Endothelial cell (in vitro differentiated cells): ENCODE results near the gene BCL2L13. TPM values are rescaled to one million over a fixed set of nuclear protein-coding genes. Genes with fewer than 3 reads are reported as not detected.

Experiments used
- DNase-seq: peaks from one replicate; pipeline ENCODE4 v3.0.0; 2021; ENCODE audit warnings: low spot score
- H3K27ac Mint-ChIP-seq: one replicate; pipeline ENCODE4 v1.8.0; 2021; ENCODE audit warnings: mixed read lengths, inconsistent platforms; ENCODE audit not compliant: unreplicated experiment
- H3K27me3 Mint-ChIP-seq: one replicate; pipeline ENCODE4 v1.8.0; 2021; ENCODE audit warnings: mild to moderate bottlenecking, moderate library complexity, mixed read lengths, inconsistent platforms; ENCODE audit not compliant: unreplicated experiment
- H3K36me3 Mint-ChIP-seq: one replicate; pipeline ENCODE4 v1.8.0; 2021; ENCODE audit warnings: mild to moderate bottlenecking, low read depth, mixed read lengths, inconsistent platforms; ENCODE audit not compliant: unreplicated experiment
- H3K4me1 Mint-ChIP-seq: one replicate; pipeline ENCODE4 v1.8.0; 2021; ENCODE audit warnings: mild to moderate bottlenecking, mixed read lengths, inconsistent platforms; ENCODE audit not compliant: unreplicated experiment
- H3K4me3 Mint-ChIP-seq: one replicate; pipeline ENCODE4 v1.8.0; 2021; ENCODE audit warnings: mild to moderate bottlenecking, mixed read lengths, inconsistent platforms; ENCODE audit not compliant: unreplicated experiment
- H3K9me3 Mint-ChIP-seq: one replicate; pipeline ENCODE4 v1.8.0; 2021; ENCODE audit warnings: mixed read lengths, inconsistent platforms; ENCODE audit not compliant: unreplicated experiment
- total RNA-seq: library from RNA; stranded (reverse); fragmentation: NEBNext Ultra II Directional; extraction: Animal tissue kit (Norgen Biotek cat#: 25700); gene quantifications from one replicate; pipeline ENCODE4 v1.2.1, GENCODE V29; 2021; ENCODE audit not compliant: unreplicated experiment
- TF ChIP-seq, protein P1 (sequence below): fragments of 200-600 bp; sonication (generic); IDR thresholded peaks from one replicate; pipeline ENCODE4 v1.5.0; 2021; ENCODE audit warnings: antibody characterized with exemption; ENCODE audit not compliant: unreplicated experiment

BCL2L13 gene
- total RNA-seq, 1 donor from 2014 or later, result 26.2 TPM

DNA sequence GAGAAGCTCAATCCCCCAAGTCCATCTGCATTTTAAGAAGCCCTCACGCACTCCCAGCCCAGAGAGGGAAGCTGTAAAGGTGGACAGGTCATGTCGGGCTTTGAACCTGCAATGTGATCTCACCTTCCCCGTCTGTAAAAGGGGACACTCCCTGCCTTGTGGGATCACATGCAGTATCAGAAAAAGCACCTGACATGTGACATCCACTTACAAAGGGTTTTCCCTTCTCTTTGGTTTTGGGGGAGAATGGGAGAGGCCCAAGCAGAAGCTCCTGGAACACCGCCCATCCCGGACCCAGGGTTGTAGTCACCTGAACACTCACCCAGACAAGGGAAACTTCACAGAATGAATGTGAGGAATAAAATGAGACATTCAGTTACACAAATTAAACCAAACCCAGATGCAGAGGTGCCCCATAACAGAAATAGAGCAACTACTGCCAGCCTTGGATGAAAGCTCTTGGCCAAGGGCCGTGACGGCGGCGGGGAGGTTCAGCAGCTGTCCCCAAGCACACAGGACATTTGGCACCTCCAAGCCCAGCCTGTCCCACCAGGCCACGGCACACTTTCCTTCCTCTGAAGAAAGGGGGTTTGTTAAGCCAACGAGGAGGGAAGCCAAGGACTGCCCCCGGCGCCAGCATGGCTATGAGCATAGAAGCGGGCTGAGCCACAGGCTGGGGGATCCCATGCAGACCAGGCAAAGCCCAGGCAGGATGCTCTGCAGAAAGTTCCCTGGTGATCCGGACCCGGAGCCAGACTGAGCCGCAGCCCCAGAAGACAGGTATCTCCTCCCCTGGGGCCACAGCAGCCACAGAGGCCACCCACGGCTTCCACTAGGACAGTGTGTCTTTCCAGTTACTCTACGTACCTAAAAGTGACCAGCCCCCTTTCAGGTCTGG is 131.9 kb downstream of the BCL2L13 start:
- no peak for DNase-seq
- Mint-ChIP-seq H3K27ac (no peak overlapping the region), H3K4me1 (peaks cover 14% of the 10 kb centered on the region), H3K27me3 (peaks cover 14% of the 10 kb centered on the region), H3K36me3 (peaks cover 6% of the 10 kb centered on the region), H3K4me3 (peak overlapping the region; percentile 42), H3K9me3 (no peaks in the 10 kb centered on the region)
- TF ChIP-seq, protein P1, sequence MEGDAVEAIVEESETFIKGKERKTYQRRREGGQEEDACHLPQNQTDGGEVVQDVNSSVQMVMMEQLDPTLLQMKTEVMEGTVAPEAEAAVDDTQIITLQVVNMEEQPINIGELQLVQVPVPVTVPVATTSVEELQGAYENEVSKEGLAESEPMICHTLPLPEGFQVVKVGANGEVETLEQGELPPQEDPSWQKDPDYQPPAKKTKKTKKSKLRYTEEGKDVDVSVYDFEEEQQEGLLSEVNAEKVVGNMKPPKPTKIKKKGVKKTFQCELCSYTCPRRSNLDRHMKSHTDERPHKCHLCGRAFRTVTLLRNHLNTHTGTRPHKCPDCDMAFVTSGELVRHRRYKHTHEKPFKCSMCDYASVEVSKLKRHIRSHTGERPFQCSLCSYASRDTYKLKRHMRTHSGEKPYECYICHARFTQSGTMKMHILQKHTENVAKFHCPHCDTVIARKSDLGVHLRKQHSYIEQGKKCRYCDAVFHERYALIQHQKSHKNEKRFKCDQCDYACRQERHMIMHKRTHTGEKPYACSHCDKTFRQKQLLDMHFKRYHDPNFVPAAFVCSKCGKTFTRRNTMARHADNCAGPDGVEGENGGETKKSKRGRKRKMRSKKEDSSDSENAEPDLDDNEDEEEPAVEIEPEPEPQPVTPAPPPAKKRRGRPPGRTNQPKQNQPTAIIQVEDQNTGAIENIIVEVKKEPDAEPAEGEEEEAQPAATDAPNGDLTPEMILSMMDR, result no peak

DNA sequence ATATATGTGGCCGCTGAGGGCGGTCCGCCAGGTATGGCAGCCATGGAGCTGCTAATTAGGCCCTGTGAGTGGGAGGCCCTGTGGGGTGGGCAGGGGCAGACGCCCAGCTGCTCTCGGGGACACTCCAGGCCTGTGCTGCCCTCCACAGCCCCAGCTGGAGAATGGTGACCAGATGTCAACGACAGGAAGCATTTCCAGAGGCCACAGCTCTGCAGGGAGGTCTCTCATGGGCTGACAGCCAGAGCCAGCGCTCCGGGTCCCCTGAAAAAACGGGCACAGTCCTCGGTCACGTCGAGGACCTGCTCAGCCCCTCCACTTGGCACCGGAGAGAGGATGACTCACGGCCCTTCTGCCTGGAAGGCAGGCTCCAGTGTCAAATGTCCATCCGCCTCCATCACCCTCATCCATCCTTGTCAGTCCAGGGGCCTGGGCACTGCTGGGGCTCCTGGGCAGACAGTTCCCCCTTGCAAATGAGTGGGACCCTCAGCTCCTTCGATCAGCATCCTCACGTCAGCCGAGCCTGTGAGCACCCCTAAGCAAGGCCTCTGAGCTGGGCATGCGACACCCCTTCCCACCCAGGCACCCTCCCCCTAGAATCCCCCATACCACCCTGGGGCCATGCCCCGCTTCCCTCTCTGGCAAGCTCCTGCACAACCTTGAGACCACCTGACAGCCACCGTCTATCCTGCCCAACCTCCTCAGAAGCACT is 133.8 kb downstream of the BCL2L13 start:
- Mint-ChIP-seq H3K36me3 (peaks cover 4% of the 10 kb centered on the region), H3K27ac (no peak overlapping the region), H3K27me3 (peaks cover 14% of the 10 kb centered on the region), H3K4me3 (peak overlapping the region; percentile 29), H3K9me3 (no peaks in the 10 kb centered on the region), H3K4me1 (peaks cover 25% of the 10 kb centered on the region)
- TF ChIP-seq, protein P1, result no peak
- DNase-seq, result no peak

DNA sequence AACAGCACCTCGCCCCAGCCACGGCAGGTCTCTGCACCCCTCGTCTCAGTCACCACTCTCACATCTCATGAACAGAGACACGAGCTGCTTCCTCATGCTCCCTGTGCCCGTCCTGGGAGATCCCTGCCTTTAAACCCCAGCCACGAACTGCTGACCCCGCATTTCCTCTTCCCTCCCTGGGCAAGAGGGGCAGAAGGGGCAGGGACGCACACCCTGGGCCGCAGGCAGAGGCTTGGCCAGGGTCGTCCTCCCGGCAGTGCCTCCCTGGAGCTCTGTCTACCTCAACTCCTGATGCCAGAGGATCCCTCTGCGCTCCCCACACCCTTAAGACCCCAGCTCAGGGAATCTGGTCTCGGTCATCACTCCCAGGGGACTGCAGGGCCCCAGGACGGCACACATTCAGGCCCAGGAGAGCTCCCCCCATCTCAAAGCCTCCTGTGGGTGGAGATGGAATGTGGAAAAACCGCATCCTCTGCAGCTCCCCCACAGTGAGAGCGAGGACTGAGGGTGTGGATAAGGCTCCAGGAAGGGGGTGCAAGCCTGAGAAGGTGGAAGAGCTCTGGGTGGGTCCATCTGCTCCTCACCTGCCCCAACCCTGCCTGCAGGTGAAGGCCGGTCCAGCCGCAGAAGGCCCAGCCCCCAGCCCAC is 134.5 kb downstream of the BCL2L13 start:
- Mint-ChIP-seq H3K4me3 (peak overlapping the region; percentile 87), H3K4me1 (peaks cover 32% of the 10 kb centered on the region), H3K9me3 (no peaks in the 10 kb centered on the region), H3K27ac (no peak overlapping the region), H3K36me3 (peaks cover 3% of the 10 kb centered on the region), H3K27me3 (peaks cover 16% of the 10 kb centered on the region)
- TF ChIP-seq, protein P1, result no peak
- DNase-seq, result no peak

DNA sequence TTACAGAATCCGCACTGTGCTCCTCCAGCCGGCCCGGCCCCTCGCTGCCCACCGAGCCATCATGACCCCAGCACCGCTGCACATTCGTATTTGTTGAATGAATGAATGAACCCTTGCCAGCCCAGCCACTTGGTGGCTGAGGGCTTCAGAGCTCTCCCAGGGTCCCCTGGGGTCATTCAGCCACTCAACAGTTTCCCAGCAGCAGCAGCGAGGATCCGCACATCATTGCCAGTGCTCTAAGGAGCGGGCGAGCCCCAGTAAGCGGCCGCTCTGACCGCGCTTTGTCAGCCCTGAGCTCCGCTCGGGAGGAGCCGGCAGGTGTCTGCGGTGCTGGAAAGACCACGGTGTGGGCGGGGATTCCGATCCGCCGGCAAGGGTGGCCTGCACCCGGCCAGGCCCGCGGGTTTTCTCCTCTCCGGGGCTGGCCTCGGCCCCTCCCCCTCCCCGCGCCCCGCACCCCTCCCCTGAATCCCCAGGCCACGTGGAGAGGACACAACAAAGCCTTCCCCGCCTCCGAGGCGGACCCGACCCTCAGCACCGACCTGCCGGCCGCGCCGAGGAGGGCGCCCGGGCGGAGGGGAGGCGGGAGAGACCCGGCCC is 135.1 kb downstream of the BCL2L13 start:
- no peak overlapping the region for H3K27ac Mint-ChIP-seq
- H3K36me3 Mint-ChIP-seq, result peaks cover 3% of the 10 kb centered on the region
- H3K27me3 Mint-ChIP-seq, result peaks cover 16% of the 10 kb centered on the region
- H3K4me3 Mint-ChIP-seq, result peak overlapping the region; percentile 87
- no peaks in the 10 kb centered on the region for H3K9me3 Mint-ChIP-seq
- peak; percentile 40 for DNase-seq
- TF ChIP-seq, protein P1, result no peak
- peaks cover 34% of the 10 kb centered on the region for H3K4me1 Mint-ChIP-seq
